Psoas muscle (tissue), 8 donors: ENCODE results near the gene PDE4D. TPM values are rescaled to one million over a fixed set of nuclear protein-coding genes. Genes with fewer than 3 reads are reported as not detected.
A peak's percentile ranks its signal among the peaks of the same experiment; 100 is the strongest.

ENCODE experiments used
- ATAC-seq, 4 donors: fragments of 200-7000 bp; cut with Tn5 transposase; one replicate each; pipeline ENCODE4 v1.9.1; 2020; ENCODE audit warnings: moderate library complexity in 3 of 4, mild to moderate bottlenecking in 2 of 4
- DNase-seq, 2 donors: peaks; one replicate each; pipeline ENCODE4 v3.0.0-alpha.2; 2020
- H3K27ac ChIP-seq: fragments of 200-600 bp; one replicate; pipeline ENCODE4 v1.8.0; 2022
- H3K27me3 ChIP-seq, 3 donors: fragments of 200-600 bp in 1 of 3; one replicate each; pipeline versions ENCODE4 v1.6.1 to v1.8.0; 2013 to 2022; ENCODE audit warnings: low read length in 2 of 3, mild to moderate bottlenecking in 2 of 3, moderate library complexity in 1 of 3; ENCODE audit not compliant: insufficient read depth in 3 of 3
- H3K36me3 ChIP-seq, 2 donors: fragments of 200-600 bp in 1 of 2; one replicate each; pipeline versions ENCODE4 v1.6.1 to v1.8.0; 2013 to 2022; ENCODE audit warnings: low read depth in 1 of 2, mild to moderate bottlenecking in 1 of 2, moderate library complexity in 1 of 2; ENCODE audit not compliant: insufficient read depth in 1 of 2
- H3K4me1 ChIP-seq: fragments of 200-600 bp; one replicate; pipeline ENCODE4 v1.8.0; 2022
- H3K4me3 ChIP-seq: fragments of 200-600 bp; one replicate; pipeline ENCODE4 v1.8.0; 2022; ENCODE audit warnings: mild to moderate bottlenecking
- H3K9me3 ChIP-seq: fragments of 200-600 bp; one replicate; pipeline ENCODE4 v1.8.0; 2022
- WGBS, 3 donors: extraction: QIAGEN DNeasy Blood & Tissue Kit; methylation state at CpG; one replicate each; pipeline versions ENCODE4 v1.1.6 to v1.1.7; 2013; 5-methylcytosine and 5-hydroxymethylcytosine counted together
- intact Hi-C, 2 donors: fragments of 100-400 bp; cut with DNase I; formaldehyde crosslinking; loops; one replicate each; pipeline versions ENCODE4 v1.11.0 to v1.14.2; 2022
- polyA plus RNA-seq, 3 donors: library from polyadenylated mRNA; stranded (reverse); fragments of 200-250 nt; gene quantifications; one replicate each; pipeline ENCODE4 v1.2.3, GENCODE V29; 2013
- total RNA-seq, 4 donors: library from RNA; stranded (reverse); fragmentation: NEBNext Ultra II Directional in 2 of 4; extraction: Animal tissue kit (Norgen Biotek cat#: 25700) in 2 of 4; gene quantifications; one replicate each; pipeline versions ENCODE4 v1.2.1 to v1.2.4, GENCODE V29; 2021 to 2023
- TF ChIP-seq, protein P1 (sequence below): fragments of 200-600 bp; IDR thresholded peaks from one replicate; pipeline ENCODE4 v1.8.0; 2022; ENCODE audit warnings: antibody characterized with exemption
- donor health status: healthy with polysubstance abuse.
- donor health status: DM: no; HTN: no; CAD: no; lungs with moderate emphysema.
- donor health status: Bipolar disorder and iron deficiency.
- donor health status: healthy.
- donor health status: DM: yes; HTN: yes; CAD: no.
- donor health status: DM: no; HTN: no; CAD: no.
- donor health status: DM: no; HTN: no; CAD: no.
- donor health status: DM: yes; HTN: yes; CAD: no.

Gene PDE4D
- total and polyA plus RNA-seq, 7 donors: 42.6 to 283 (median 88.7) TPM

DNA sequence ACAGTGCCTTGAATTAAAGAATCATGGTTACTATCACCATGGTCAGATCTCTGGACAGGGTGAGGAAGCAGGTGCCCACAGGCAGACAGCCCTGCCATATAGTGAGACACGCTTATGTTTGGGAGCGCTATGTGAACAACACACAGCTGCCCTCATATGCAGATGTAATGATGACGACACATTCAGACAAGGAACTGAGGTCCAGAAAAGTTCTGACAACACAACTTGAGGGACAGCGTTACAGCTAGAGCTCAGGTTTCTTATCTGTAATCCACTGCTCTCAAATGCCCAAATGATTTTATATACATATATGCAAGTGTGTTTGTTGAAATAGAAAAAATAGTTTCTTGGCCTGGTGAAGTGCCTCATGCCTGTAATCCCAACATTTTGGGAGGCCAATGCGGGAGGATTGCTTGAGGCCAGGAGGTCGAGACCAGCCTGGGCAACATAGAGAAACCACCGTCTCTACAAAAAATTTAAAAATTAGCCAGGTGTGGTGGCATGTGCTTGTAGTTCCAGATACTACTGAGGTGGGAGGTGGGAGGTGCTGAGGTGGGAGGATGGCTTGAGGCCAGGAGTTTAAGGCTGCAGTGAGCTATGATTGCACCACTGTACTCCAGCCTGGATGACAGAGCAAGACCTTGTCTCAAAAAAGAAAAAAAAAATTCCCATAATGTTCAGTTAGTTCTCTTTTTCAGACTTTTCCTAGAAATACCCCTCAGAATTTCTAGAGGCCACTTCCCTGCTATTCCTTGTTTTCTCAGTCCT lies 887.4 kb downstream of the PDE4D start:
- 66 to 85% (median 74%) methylated on average over 7 of the region's 7 CpGs for WGBS, 3 donors
- Histone ChIP-seq H3K4me1 (peaks cover 82% of the 10 kb centered on the region), H3K9me3 (no peaks in the 10 kb centered on the region), H3K4me3 (no peak overlapping the region), H3K27ac (peak overlapping the region; percentile 76), H3K36me3 (no peaks in the 10 kb centered on the region), H3K27me3 (no peaks in the 10 kb centered on the region)
- ATAC-seq: peak in 3 of 4 donors; percentile 10 to 18 (median 16)
- DNase-seq: no peak
- intact Hi-C loops: loop anchor here in 1 of 2 donors (10.0 kb wide), 1 partner anchor 81 kb away; no protein-coding TSS in a partner anchor
- TF ChIP-seq, protein P1, sequence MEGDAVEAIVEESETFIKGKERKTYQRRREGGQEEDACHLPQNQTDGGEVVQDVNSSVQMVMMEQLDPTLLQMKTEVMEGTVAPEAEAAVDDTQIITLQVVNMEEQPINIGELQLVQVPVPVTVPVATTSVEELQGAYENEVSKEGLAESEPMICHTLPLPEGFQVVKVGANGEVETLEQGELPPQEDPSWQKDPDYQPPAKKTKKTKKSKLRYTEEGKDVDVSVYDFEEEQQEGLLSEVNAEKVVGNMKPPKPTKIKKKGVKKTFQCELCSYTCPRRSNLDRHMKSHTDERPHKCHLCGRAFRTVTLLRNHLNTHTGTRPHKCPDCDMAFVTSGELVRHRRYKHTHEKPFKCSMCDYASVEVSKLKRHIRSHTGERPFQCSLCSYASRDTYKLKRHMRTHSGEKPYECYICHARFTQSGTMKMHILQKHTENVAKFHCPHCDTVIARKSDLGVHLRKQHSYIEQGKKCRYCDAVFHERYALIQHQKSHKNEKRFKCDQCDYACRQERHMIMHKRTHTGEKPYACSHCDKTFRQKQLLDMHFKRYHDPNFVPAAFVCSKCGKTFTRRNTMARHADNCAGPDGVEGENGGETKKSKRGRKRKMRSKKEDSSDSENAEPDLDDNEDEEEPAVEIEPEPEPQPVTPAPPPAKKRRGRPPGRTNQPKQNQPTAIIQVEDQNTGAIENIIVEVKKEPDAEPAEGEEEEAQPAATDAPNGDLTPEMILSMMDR: no peak

DNA sequence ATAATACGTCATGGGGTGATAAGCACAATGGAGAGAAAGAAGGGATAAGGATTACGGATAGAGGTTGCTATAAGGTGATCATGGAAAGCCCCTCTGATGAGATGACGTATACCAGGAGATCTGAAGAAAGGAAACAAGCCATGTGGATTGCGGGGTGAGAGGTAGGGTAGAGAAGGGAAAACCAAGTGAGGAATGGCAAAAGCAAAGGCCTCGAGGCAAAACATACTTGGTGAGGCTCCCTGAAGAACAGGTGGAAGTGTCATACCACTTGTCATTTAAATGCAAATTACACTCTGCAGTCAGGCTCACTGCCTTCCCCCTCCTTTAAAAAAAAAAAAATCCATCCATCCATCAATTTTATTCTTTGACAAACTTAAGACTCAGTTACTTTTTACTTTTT lies 889.9 kb downstream of the PDE4D start:
- no peaks in the 10 kb centered on the region for H3K27me3 ChIP-seq
- intact Hi-C loops: loop anchor here (5.0 to 10.0 kb wide), 3 partner anchors 79 to 116 kb away; no protein-coding TSS in a partner anchor
- ATAC-seq (peak in 2 of 4 donors; percentile 15 to 25), DNase-seq (no peak)
- H3K4me1 ChIP-seq: peaks cover 73% of the 10 kb centered on the region
- TF ChIP-seq, protein P1: no peak
- no peaks in the 10 kb centered on the region for H3K36me3 ChIP-seq
- WGBS, 3 donors: 54 to 69% (median 67%) methylated on average over 5 of the region's 5 CpGs
- peak overlapping the region; percentile 76 for H3K27ac ChIP-seq
- peak overlapping the region; percentile 13 for H3K4me3 ChIP-seq
- no peaks in the 10 kb centered on the region for H3K9me3 ChIP-seq

DNA sequence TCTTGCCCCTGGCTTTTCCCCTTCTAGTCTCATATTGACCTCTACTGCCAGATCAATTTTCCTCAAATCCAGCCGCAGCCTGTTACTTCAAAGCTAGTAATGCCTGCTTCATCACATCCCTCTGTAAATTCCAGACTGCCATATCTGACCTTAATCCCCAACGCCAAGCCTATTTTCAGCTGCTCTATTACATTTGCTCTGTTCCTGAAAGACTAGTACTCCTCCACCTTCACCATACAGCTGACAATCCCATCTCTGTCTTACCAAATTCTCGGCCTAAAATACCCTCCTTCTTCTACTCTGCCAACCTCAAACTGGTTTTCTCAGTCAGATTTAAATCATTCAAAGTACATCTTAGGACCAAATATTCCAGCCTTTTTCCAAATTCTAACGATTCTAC lies 890.4 kb downstream of the PDE4D start:
- TF ChIP-seq, protein P1: no peak
- intact Hi-C loops: loop anchor here (5.0 to 10.0 kb wide), 3 partner anchors 78 to 116 kb away; no protein-coding TSS in a partner anchor

DNA sequence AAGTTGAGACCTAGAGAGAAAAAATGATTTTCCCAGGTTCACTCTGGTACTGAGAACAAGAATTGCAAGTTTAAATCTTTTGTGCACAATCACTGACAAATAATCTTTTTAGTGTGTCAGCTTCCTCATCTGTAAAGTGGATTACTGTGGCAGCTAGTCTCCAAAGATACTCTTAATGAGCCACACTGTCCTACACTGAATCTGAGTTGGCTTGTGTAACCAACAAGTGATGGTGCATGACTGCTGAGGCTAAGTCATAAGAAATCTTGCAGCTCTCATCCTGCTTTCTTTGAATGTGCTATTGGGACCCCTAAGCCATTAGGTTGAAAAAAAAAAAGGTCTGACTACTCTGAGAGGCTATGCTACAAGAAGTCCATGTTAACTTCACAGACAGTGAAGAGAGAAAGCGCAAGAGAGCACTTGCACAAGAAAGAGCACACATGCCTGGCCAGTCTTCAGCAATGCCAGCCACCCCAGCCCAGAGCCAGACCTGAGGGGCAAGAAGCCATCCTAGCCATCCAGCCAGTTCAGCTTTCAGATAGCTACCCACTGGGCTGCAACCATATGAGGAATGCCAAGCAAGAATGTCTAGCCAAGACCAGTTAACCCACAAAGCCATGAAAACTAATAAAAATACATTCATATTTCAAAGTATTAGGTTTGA lies 891.2 kb downstream of the PDE4D start:
- TF ChIP-seq, protein P1: no peak
- ATAC-seq (peak; percentile 77 to 84 (median 78)), DNase-seq (peak; percentile 44 to 72)
- Histone ChIP-seq H3K27me3 (no peaks in the 10 kb centered on the region), H3K4me3 (peak overlapping the region; percentile 16), H3K36me3 (no peaks in the 10 kb centered on the region), H3K27ac (peak overlapping the region; percentile 76), H3K4me1 (peaks cover 69% of the 10 kb centered on the region), H3K9me3 (no peaks in the 10 kb centered on the region)
- 0 to 50% (median 48%) methylated on average over 1 of the region's 1 CpG for WGBS, 3 donors
- intact Hi-C loops: loop anchor here (5.0 to 10.0 kb wide), 3 partner anchors 77 to 115 kb away; no protein-coding TSS in a partner anchor

More for the DNA sequence above, 890.4 kb downstream of the PDE4D start:
- no peaks in the 10 kb centered on the region for H3K27me3 ChIP-seq
- ATAC-seq (peak; percentile 25 to 49 (median 32)), DNase-seq (no peak)
- H3K36me3 ChIP-seq: no peaks in the 10 kb centered on the region
- H3K4me3 ChIP-seq: peak overlapping the region; percentile 13
- peaks cover 73% of the 10 kb centered on the region for H3K4me1 ChIP-seq
- no peaks in the 10 kb centered on the region for H3K9me3 ChIP-seq
- WGBS, 3 donors: 27 to 46% (median 28%) methylated on average over 4 of the region's 4 CpGs
- H3K27ac ChIP-seq: peak overlapping the region; percentile 76
